GM18858 (cell line): ENCODE measurements around the gene PDE4D.

Experiments
- ATAC-seq: cut with Tn5 transposase; IDR thresholded peaks from one replicate; pipeline ENCODE4 v1.9.1; 2021; ENCODE audit not compliant: unreplicated experiment

The PDE4D gene

GRCh38 chr5:59272809-59273427, 620.6 kb downstream of the PDE4D start:
- ATAC-seq, result no peak

GRCh38 chr5:59268756-59269415, 624.6 kb downstream of the PDE4D start:
- ATAC-seq, result no peak

- ATAC-seq, result no peak
Observed at GRCh38 chr5:59267033-59267432, 626.5 kb downstream of the PDE4D start.

- ATAC-seq, result no peak
Observed at GRCh38 chr5:59266410-59266809, 627.1 kb downstream of the PDE4D start.

- ATAC-seq, result no peak
Observed at GRCh38 chr5:59264639-59265245, 628.8 kb downstream of the PDE4D start.

GRCh38 chr5:59264013-59264412, 629.5 kb downstream of the PDE4D start:
- ATAC-seq, result no peak

GRCh38 chr5:59261969-59262368, 631.6 kb downstream of the PDE4D start:
- ATAC-seq, result no peak

- ATAC-seq, result no peak
Observed at GRCh38 chr5:59260973-59261372, 632.6 kb downstream of the PDE4D start.

- no peak for ATAC-seq
Observed at GRCh38 chr5:59260200-59260599, 633.3 kb downstream of the PDE4D start.

GRCh38 chr5:59259237-59259636, 634.3 kb downstream of the PDE4D start:
- ATAC-seq, result no peak

- no peak for ATAC-seq
Observed at GRCh38 chr5:59257488-59258400, 635.8 kb downstream of the PDE4D start.

GRCh38 chr5:59256331-59256730, 637.2 kb downstream of the PDE4D start:
- no peak for ATAC-seq

GRCh38 chr5:59254055-59254687, 639.4 kb downstream of the PDE4D start:
- no peak for ATAC-seq

- ATAC-seq, result no peak
Observed at GRCh38 chr5:59253625-59254024, 639.9 kb downstream of the PDE4D start.

GRCh38 chr5:59251627-59252026, 641.9 kb downstream of the PDE4D start:
- ATAC-seq, result no peak

- no peak for ATAC-seq
Observed at GRCh38 chr5:59249726-59250125, 643.8 kb downstream of the PDE4D start.

- no peak for ATAC-seq
Observed at GRCh38 chr5:59249160-59249559, 644.4 kb downstream of the PDE4D start.

- no peak for ATAC-seq
Observed at GRCh38 chr5:59246882-59247281, 646.6 kb downstream of the PDE4D start.

- ATAC-seq, result no peak
Observed at GRCh38 chr5:59246145-59246869, 647.2 kb downstream of the PDE4D start.

- ATAC-seq, result no peak
Observed at GRCh38 chr5:59245198-59245597, 648.3 kb downstream of the PDE4D start.
